Measurements from ENCODE around the gene CNPY2.
"Not testable (repeated sequence)": the region's sequence is repeated elsewhere in the genome, so short reads cannot be mapped to it uniquely, and the experiment has no call there.

CNPY2 gene

GRCh38 chr12:56351325-56351724 lies 35.5 kb upstream of the CNPY2 start:
- H3K4me3 ChIP-seq (ENCODE audit: low read length) = no peak overlapping the region

GRCh38 chr12:56350662-56351061 lies 34.9 kb upstream of the CNPY2 start:
- TF ChIP-seq CTCF (conservative IDR thresholded peaks at IDR 0.05; ENCODE audit: low read depth, low read length) = no peak
- DNase-seq (ENCODE audit: low read depth) = no peak

More at GRCh38 chr12:56351325-56351724, 35.5 kb upstream of the CNPY2 start:
- TF ChIP-seq CTCF (conservative IDR thresholded peaks at IDR 0.05; ENCODE audit: low read depth, low read length) = no peak
- DNase-seq (ENCODE audit: low read depth) = no peak

GRCh38 chr12:56348776-56349175 lies 33.0 kb upstream of the CNPY2 start:
- DNase-seq (ENCODE audit: low read depth) = no peak
- TF ChIP-seq CTCF (conservative IDR thresholded peaks at IDR 0.05; ENCODE audit: low read depth, low read length) = no peak

More at GRCh38 chr12:56350662-56351061, 34.9 kb upstream of the CNPY2 start:
- no peak overlapping the region for H3K4me3 ChIP-seq (ENCODE audit: low read length)

GRCh38 chr12:56347255-56347654 lies 31.5 kb upstream of the CNPY2 start:
- not testable (repeated sequence) for DNase-seq (ENCODE audit: low read depth); H3K4me3 ChIP-seq (ENCODE audit: low read length)

More at GRCh38 chr12:56348776-56349175, 33.0 kb upstream of the CNPY2 start:
- no peak overlapping the region for H3K4me3 ChIP-seq (ENCODE audit: low read length)

GRCh38 chr12:56346675-56347074 lies 30.9 kb upstream of the CNPY2 start:
- H3K4me3 ChIP-seq (ENCODE audit: low read length) = no peak overlapping the region
- no peak for DNase-seq (ENCODE audit: low read depth)
- TF ChIP-seq CTCF (conservative IDR thresholded peaks at IDR 0.05; ENCODE audit: low read depth, low read length) = no peak

GRCh38 chr12:56342290-56342689 lies 26.5 kb upstream of the CNPY2 start:
- H3K4me3 ChIP-seq (ENCODE audit: low read length); DNase-seq (ENCODE audit: low read depth): not testable (repeated sequence)

GRCh38 chr12:56341616-56342015 lies 25.8 kb upstream of the CNPY2 start:
- no peak for DNase-seq (ENCODE audit: low read depth)
- TF ChIP-seq CTCF (conservative IDR thresholded peaks at IDR 0.05; ENCODE audit: low read depth, low read length) = no peak
- no peak overlapping the region for H3K4me3 ChIP-seq (ENCODE audit: low read length)

- no peak for DNase-seq (ENCODE audit: low read depth)
- no peak for TF ChIP-seq CTCF (conservative IDR thresholded peaks at IDR 0.05; ENCODE audit: low read depth, low read length)
- no peak overlapping the region for H3K4me3 ChIP-seq (ENCODE audit: low read length)
Measured at GRCh38 chr12:56339158-56339422, 23.3 kb upstream of the CNPY2 start.

Measured in retinal pigment epithelial cell (primary cell).